ENCODE data around the gene TNFSF9.

DNA sequence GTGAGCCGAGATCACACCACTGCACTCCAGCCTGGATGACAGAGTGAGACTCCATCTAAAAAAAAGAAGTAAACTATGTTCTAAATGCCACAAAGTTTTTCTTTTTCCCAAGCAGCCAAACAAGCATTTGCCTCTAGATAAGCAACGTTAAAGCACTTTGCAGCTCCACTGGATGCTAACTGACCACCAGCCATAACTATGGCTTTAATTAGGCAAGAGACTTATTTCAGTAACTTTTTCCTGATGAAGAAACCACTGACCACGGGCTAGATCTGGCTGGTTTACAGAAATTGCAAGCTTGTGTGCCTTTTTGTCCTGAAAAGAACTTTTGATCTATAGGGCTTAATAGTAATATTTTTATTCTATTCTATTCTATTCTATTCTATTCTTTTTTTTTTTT lies 38.0 kb downstream of the TNFSF9 start:
- TF ChIP-seq, protein P1, sequence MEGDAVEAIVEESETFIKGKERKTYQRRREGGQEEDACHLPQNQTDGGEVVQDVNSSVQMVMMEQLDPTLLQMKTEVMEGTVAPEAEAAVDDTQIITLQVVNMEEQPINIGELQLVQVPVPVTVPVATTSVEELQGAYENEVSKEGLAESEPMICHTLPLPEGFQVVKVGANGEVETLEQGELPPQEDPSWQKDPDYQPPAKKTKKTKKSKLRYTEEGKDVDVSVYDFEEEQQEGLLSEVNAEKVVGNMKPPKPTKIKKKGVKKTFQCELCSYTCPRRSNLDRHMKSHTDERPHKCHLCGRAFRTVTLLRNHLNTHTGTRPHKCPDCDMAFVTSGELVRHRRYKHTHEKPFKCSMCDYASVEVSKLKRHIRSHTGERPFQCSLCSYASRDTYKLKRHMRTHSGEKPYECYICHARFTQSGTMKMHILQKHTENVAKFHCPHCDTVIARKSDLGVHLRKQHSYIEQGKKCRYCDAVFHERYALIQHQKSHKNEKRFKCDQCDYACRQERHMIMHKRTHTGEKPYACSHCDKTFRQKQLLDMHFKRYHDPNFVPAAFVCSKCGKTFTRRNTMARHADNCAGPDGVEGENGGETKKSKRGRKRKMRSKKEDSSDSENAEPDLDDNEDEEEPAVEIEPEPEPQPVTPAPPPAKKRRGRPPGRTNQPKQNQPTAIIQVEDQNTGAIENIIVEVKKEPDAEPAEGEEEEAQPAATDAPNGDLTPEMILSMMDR (IDR thresholded peaks at IDR 0.05; ENCODE audit: insufficient read depth, low read length, poor library complexity, severe bottlenecking), result no peak
- no peak for TF ChIP-seq EZH2phosphoT487 (conservative IDR thresholded peaks at IDR 0.05; ENCODE audit: low read length)

Data from SU-DHL-6 (cell line).